Erythroblast (primary cell): ENCODE data around the gene FAM13A.

Source experiments
- DNase-seq, 2 experiments: peaks; one replicate each; lab custom pipeline; 2025; lab: John Stamatoyannopoulos, UW
- GATA1 ChIP-seq: IDR thresholded peaks from 2 replicates; pipeline ENCODE4 v1.6.1; 2011; ENCODE audit warnings: low read depth, mild to moderate bottlenecking, control low read depth, low read length, moderate library complexity
- POLR2A ChIP-seq: IDR thresholded peaks from 2 replicates; pipeline ENCODE4 v1.6.1; 2011; ENCODE audit warnings: mild to moderate bottlenecking, low read length

The FAM13A gene

GRCh38 chr4:88823058-88823919 lies 233.7 kb downstream of the FAM13A start:
- DNase-seq = peak; percentile 89 to 90
- TF ChIP-seq GATA1 (no peak), POLR2A (peak; percentile 84)

DNA sequence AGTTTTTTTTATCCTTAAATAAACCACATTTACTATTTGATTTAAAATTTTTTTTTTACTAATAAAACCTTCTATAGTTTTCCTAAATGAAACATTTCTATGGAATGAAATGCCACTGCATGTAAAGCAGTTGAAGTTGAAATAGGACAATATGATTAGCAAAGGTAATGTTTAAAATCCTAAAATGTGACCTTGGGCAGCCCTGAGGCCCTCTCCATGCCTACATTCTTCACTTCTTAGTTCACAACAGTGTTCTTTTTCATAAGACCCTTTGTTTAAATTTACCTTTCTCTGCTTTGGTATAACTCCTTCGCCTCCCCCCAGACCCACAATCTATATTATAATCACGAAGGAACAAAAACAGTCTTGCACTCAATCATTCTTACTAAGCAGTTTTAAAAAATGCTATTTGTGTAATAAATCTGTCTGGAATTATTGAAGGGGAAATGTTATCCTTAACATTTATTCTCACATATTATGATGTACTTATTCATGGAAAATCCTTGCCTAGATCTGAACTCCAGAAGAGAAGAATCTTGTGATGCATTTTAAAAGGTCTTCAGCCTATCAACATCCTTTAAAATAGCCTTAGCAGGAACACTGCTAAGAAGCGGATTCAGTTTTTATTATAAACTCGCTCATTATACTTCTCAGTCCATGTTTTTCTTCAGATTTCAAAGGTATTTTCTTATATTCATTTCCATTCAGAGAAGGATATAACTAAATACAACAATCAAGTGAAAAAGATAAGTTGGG lies 234.8 kb downstream of the FAM13A start:
- peak in 1 of 2 experiments; percentile 34 for DNase-seq
- no peak for TF ChIP-seq POLR2A
- TF ChIP-seq GATA1 = no peak

DNA sequence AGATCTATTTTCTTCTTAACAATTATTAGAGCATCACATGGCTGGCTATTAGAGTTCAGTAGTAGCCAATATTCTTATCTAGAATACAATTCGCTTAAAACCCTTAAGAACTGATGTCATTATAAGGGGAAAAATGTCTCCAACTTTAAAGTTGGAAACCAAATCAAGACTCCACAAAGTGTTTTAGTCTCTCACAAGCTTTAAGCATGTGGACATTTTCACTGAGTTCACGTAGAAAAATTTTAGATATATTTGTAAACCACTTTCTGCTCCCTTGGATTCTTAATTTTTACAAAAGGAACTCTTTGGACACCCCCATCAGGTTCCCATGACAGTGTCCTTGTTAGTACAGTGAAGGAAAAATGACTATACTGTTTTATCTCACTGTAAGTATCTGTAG lies 235.5 kb downstream of the FAM13A start:
- DNase-seq = peak in 1 of 2 experiments; percentile 11
- TF ChIP-seq POLR2A (no peak), GATA1 (no peak)

DNA sequence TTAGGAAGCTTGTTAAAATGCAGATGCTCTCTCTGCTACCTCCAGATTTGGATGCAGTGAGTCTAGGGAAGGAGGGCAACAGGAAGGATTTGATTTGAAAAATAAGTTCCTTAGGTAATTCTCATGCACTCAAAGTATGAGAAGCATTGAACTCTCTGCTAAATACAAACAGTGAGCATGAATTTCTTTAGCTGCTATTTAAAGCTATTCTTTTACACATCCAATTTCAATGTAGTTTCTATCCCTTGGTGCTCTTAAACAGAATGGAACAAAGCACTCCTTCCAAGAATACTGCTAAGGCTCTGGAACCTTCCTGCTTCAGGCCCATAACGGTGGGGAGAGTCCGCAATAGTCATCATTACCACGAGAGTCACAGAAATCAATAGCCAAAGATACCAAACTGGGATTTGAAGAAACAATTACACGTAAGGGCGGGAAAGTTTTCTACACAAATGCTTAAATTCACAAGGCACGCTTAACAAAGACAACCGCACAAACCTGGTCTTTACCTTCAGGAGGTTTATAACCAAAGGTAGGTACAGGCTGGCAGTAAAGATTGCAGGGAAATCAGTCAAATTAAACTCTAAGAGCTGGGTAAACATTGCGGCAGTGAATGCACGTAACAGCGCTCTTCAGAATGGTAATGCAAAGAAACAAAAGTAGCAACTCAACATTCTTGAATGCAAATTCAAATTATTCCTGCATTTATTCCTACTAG lies 236.1 kb downstream of the FAM13A start:
- peak in 1 of 2 experiments; percentile 15 for DNase-seq

DNA sequence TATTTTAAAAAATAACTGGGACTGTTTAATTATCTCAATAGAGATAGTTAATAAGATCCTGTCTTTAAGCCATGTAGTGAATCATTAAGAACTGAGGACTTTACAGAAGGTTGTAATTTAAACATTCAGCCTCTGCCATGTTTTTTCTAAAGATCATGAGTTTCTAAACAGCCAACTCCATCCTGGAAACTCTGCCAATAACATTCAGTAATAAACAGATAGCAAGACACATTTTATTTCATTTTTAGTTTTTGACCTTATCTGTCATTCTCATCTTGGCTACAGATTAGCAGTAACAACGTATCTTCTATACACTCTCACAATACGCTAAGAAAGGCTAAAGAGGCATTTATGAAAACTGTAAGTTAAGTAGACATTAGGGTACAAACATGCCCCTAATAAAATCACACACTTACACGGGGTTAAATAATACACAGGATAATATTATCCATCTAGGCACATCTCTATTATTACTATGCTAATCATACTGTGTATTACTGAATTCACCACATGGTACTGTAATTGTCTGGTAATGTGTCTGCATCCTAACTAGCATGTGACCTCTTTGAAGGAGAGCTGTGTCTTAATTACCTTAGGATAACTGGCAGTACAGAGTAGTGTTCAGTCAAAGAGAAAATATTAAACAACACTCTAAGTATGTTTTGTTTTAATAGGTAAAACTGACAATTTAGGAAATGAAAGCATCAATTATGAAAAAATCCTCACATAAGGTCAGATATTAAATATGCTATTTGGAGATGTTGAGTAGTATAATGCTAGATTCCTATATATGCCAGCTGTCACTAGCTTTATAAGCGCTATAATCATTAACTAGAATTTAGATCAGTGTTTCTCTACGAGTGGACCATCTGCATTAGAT lies 236.9 kb downstream of the FAM13A start:
- TF ChIP-seq GATA1 (no peak), POLR2A (peak; percentile 13)
- DNase-seq = peak; percentile 7 to 18

More for the DNA sequence above, 236.1 kb downstream of the FAM13A start:
- no peak for TF ChIP-seq GATA1
- TF ChIP-seq POLR2A = no peak

DNA sequence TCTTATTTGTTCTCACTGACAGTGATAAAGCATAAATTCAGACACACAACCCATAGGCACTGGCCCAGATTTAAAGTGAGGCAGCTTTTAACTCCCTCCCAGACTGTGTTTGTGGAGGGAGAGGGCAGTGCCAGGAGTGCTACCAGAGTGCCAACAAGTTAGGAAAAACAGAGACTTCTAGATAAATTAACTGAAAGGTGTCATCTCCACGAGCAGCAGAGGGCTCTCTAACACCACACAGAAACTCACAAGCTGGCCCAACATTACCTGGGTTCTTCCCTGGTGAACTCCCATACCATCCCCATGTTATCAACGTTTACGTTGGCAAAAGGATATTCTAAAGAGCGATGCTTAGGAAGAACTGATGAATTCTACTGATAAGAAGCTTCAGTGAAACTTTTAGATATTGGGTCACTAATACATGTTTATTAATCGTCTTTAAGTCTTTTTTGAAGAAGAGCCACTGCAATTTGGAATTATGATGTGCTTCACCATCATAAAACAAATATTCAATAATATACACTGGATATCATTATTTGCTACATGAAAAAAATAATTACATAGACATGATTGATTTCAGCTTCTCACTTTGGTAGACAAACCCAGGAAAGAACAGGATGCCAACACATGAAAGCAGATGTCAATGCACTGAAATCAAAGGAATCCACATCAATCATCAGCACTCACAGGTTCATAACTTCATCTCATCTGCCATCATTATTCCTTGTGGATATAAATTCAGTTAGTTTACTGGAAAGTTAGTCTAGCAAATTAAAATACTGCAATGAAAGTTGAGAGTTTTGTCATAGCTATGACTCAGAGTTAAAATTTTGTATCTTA lies 238.1 kb downstream of the FAM13A start:
- TF ChIP-seq POLR2A (no peak), GATA1 (no peak)
- DNase-seq = peak; percentile 44 to 77

DNA sequence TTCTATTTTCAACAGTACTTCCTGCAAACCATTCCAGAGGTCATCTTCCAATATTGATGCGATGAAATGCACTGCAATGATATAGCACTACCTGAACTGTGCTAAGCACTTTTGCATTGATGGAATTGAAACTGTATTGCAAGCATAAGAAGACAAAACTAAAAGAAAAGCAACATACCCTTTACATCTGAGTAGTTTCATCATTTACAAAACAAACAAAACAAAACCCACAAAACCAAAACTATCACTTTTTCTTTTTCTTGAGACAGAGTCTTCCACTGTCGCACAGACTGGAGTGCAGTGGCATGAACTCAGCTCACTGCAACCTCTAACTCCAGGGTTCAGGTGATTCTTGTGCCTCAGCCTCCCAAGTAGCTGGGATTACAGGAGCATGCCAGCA lies 239.2 kb downstream of the FAM13A start:
- no peak for DNase-seq
- no peak for TF ChIP-seq POLR2A
- no peak for TF ChIP-seq GATA1

DNA sequence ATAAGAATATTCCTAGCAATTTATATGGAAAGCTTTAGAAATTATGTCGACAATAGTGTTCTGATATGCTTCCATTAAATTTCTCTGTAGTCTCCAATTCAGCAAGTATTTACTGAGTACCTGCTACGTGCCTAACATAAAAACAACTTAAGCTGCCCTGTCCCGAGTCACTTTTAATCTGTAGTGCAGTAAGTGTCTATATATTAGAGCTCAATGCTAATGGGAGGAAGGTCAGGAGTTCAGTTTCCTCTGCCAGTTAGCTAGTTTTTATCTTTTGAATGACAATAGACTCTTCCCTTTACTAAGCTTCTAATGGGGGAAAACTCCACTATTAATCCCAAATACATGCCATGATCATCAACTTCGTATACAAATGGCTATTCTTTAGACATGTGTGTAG lies 240.6 kb downstream of the FAM13A start:
- TF ChIP-seq POLR2A (no peak), GATA1 (no peak)
- DNase-seq = no peak

GRCh38 chr4:88814043-88814617 lies 242.9 kb downstream of the FAM13A start:
- TF ChIP-seq GATA1 (no peak), POLR2A (no peak)
- DNase-seq = no peak

GRCh38 chr4:88813013-88813412 lies 244.0 kb downstream of the FAM13A start:
- DNase-seq = no peak
- TF ChIP-seq GATA1 = no peak
- TF ChIP-seq POLR2A = no peak

DNA sequence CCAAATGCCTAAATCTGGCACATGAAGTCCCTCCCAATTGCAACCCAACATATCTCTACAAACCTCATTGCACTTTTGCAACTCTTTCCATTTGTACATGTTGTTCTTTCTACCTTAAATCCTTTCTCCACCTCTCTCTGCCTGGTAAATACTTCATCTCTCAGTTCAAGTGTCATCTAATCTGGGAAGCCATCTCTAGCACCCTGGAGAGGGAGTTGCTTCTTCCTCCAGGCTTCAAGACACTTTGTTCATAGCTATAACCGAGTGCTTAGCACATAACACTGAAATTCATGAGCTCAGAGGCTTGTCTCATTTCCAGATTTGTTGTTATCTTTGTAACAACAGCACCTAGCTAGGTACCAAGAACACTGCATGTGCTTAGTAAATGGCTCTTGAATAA lies 244.6 kb downstream of the FAM13A start:
- TF ChIP-seq POLR2A (no peak), GATA1 (no peak)
- no peak for DNase-seq

- no peak for DNase-seq
- TF ChIP-seq POLR2A (no peak), GATA1 (no peak)
Measured at GRCh38 chr4:88811904-88812303, 245.1 kb downstream of the FAM13A start.
